Measurements from ENCODE around the gene C4A. TPM values are rescaled to one million over a fixed set of nuclear protein-coding genes. Genes with fewer than 3 reads are reported as not detected.

C4A gene
- total RNA-seq, 1 experiment from 2014 or later, result 4.3 TPM

GRCh38 chr6:31935823-31936222, 46.0 kb upstream of the C4A start:
- Histone ChIP-seq H4K91ac (ENCODE audit: insufficient read length, low read depth, low read length) (no peak overlapping the region), H3K56ac (ENCODE audit: insufficient read length, low read depth, low read length) (no peak overlapping the region), H2BK120ac (ENCODE audit: low read depth, low read length, poor library complexity, severe bottlenecking) (no peak overlapping the region), H2BK12ac (ENCODE audit: insufficient read length, low read depth, low read length) (no peak overlapping the region), H2BK15ac (ENCODE audit: low read depth, low read length) (no peak overlapping the region), H4K5ac (ENCODE audit: insufficient read length, low read depth, low read length) (no peak overlapping the region), H2BK5ac (ENCODE audit: insufficient read length, low read length) (no peak overlapping the region), H3K4ac (ENCODE audit: low read depth, low read length) (no peak overlapping the region), H3K4me1 (ENCODE audit: insufficient read depth, low read length) (peaks cover 2% of the 10 kb centered on the region; the same call in 1 of the 2 replicates), H3T11ph (ENCODE audit: low read length) (no peak overlapping the region), H3K79me1 (ENCODE audit: insufficient read depth, low read depth, low read length, poor library complexity, severe bottlenecking) (no peaks in the 10 kb centered on the region), H3K79me2 (ENCODE audit: insufficient read depth, low read length) (no peaks in the 10 kb centered on the region), H4K8ac (replicated peaks; ENCODE audit: insufficient read length, low read depth, low read length) (no peak overlapping the region), H3K9ac (ENCODE audit: extremely low read depth, insufficient read length, low read length) (no peak overlapping the region), H3K23ac (ENCODE audit: insufficient read length, low read depth, low read length) (no peak overlapping the region), H4K20me1 (ENCODE audit: control insufficient read depth, insufficient read depth, insufficient read length) (no peaks in the 10 kb centered on the region), H2BK20ac (ENCODE audit: low read depth, low read length, poor library complexity, severe bottlenecking) (no peak overlapping the region), H3K14ac (ENCODE audit: insufficient read depth, low read length) (no peak overlapping the region), H3K27me3 (ENCODE audit: insufficient read depth, low read length) (no peaks in the 10 kb centered on the region), H3K23me2 (ENCODE audit: insufficient read length, low read depth, low read length, poor library complexity, severe bottlenecking) (no peaks in the 10 kb centered on the region), H3K27ac (ENCODE audit: insufficient read length, low read depth, low read length) (no peak overlapping the region), H3K4me2 (ENCODE audit: insufficient read depth, insufficient read length, low read length) (no peak overlapping the region), H3K9me3 (ENCODE audit: control insufficient read depth, low read depth, low read length) (no peaks in the 10 kb centered on the region), H3K18ac (ENCODE audit: insufficient read length, low read depth, low read length) (no peak overlapping the region), H2AK5ac (ENCODE audit: insufficient read length, low read length) (no peak overlapping the region), H2AFZ (ENCODE audit: low read length) (no peak overlapping the region)
- Mint-ChIP-seq H3K27ac (no peak overlapping the region), H3K27me3 (ENCODE audit: low read depth) (peaks cover 18% of the 10 kb centered on the region), H3K4me1 (peaks cover 6 to 9% of the 10 kb centered on the region in 2 experiments), H3K4me3 (no peak overlapping the region), H3K9me3 (peaks cover 15% of the 10 kb centered on the region in 2 experiments), H3K36me3 (ENCODE audit: insufficient read depth in 1 of 3, low read depth in 3 of 3) (peaks cover 0 to 6% (median 2%) of the 10 kb centered on the region in 3 experiments; a peak in 1 of 7 replicates)
- no peak for DNase-seq
- WGBS (ENCODE audit: extremely low coverage, insufficient read length, low lambda C conversion rate), result no CpG with 5 or more reads among the region's 9 CpGs
- TF ChIP-seq CTCF (conservative IDR thresholded peaks at IDR 0.05), result no peak

Data from H9 (cell line).